ENCODE results near the gene FZD10.

The FZD10 gene

GRCh38 chr12:130162267-130162666 lies at the start of gene FZD10:
TSS of gene FZD10 (plus strand) at chr12:130162464. CDS start at chr12:130162943, 479 bp downstream.
- no peak for DNase-seq (ENCODE audit: low read depth)
- H3K4me3 ChIP-seq (ENCODE audit: low read depth, low read length): peak within 1 kb of the TSS; percentile 42

- no peak for DNase-seq (ENCODE audit: low read depth)
- no peak overlapping the region for H3K4me3 ChIP-seq (ENCODE audit: low read depth, low read length)
Observed at GRCh38 chr12:130114952-130115351, 47.3 kb upstream of the FZD10 start.

- no peak overlapping the region for H3K4me3 ChIP-seq (ENCODE audit: low read depth, low read length)
- DNase-seq (ENCODE audit: low read depth): no peak
Observed at GRCh38 chr12:130115646-130116045, 46.6 kb upstream of the FZD10 start.

- no peak for DNase-seq (ENCODE audit: low read depth)
- H3K4me3 ChIP-seq (ENCODE audit: low read depth, low read length): no peak overlapping the region
Observed at GRCh38 chr12:130116791-130117190, 45.5 kb upstream of the FZD10 start.

- no peak for DNase-seq (ENCODE audit: low read depth)
- no peak overlapping the region for H3K4me3 ChIP-seq (ENCODE audit: low read depth, low read length)
Observed at GRCh38 chr12:130117233-130117632, 45.0 kb upstream of the FZD10 start.

- DNase-seq (ENCODE audit: low read depth): no peak
- H3K4me3 ChIP-seq (ENCODE audit: low read depth, low read length): no peak overlapping the region
Observed at GRCh38 chr12:130117701-130118100, 44.6 kb upstream of the FZD10 start.

GRCh38 chr12:130118181-130118580 lies 44.1 kb upstream of the FZD10 start:
- H3K4me3 ChIP-seq (ENCODE audit: low read depth, low read length): no peak overlapping the region
- no peak for DNase-seq (ENCODE audit: low read depth)

- no peak overlapping the region for H3K4me3 ChIP-seq (ENCODE audit: low read depth, low read length)
- DNase-seq (ENCODE audit: low read depth): no peak
Observed at GRCh38 chr12:130119241-130119861, 42.9 kb upstream of the FZD10 start.

GRCh38 chr12:130120012-130120805 lies 42.1 kb upstream of the FZD10 start:
- H3K4me3 ChIP-seq (ENCODE audit: low read depth, low read length): no peak overlapping the region
- DNase-seq (ENCODE audit: low read depth): no peak

GRCh38 chr12:130121226-130122000 lies 40.9 kb upstream of the FZD10 start:
- H3K4me3 ChIP-seq (ENCODE audit: low read depth, low read length): no peak overlapping the region
- no peak for DNase-seq (ENCODE audit: low read depth)

GRCh38 chr12:130122356-130122755 lies 39.9 kb upstream of the FZD10 start:
- DNase-seq (ENCODE audit: low read depth): no peak
- no peak overlapping the region for H3K4me3 ChIP-seq (ENCODE audit: low read depth, low read length)

GRCh38 chr12:130124106-130124505 lies 38.2 kb upstream of the FZD10 start:
- DNase-seq (ENCODE audit: low read depth): no peak
- H3K4me3 ChIP-seq (ENCODE audit: low read depth, low read length): no peak overlapping the region

- no peak for DNase-seq (ENCODE audit: low read depth)
- H3K4me3 ChIP-seq (ENCODE audit: low read depth, low read length): no peak overlapping the region
Observed at GRCh38 chr12:130124605-130125244, 37.5 kb upstream of the FZD10 start.

- no peak overlapping the region for H3K4me3 ChIP-seq (ENCODE audit: low read depth, low read length)
- DNase-seq (ENCODE audit: low read depth): no peak
Observed at GRCh38 chr12:130126023-130126432, 36.2 kb upstream of the FZD10 start.

- no peak for DNase-seq (ENCODE audit: low read depth)
- no peak overlapping the region for H3K4me3 ChIP-seq (ENCODE audit: low read depth, low read length)
Observed at GRCh38 chr12:130127532-130127911, 34.7 kb upstream of the FZD10 start.

GRCh38 chr12:130127912-130128789 lies 34.1 kb upstream of the FZD10 start:
- no peak for DNase-seq (ENCODE audit: low read depth)
- no peak overlapping the region for H3K4me3 ChIP-seq (ENCODE audit: low read depth, low read length)

- no peak overlapping the region for H3K4me3 ChIP-seq (ENCODE audit: low read depth, low read length)
- DNase-seq (ENCODE audit: low read depth): no peak
Observed at GRCh38 chr12:130128790-130129735, 33.2 kb upstream of the FZD10 start.

GRCh38 chr12:130130346-130130745 lies 31.9 kb upstream of the FZD10 start:
- no peak for DNase-seq (ENCODE audit: low read depth)
- H3K4me3 ChIP-seq (ENCODE audit: low read depth, low read length): no peak overlapping the region

Measured in skeletal muscle cell (primary cell).